Activated B cell treated with CpG ODN at 0.5 μM for 24 hours (primary cell): ENCODE results near the gene FKBP7. TPM values are rescaled to one million over a fixed set of nuclear protein-coding genes. Genes with fewer than 3 reads are reported as not detected.

Experiments used
- ATAC-seq: fragments of 200-7000 bp; cut with Tn5 transposase; one replicate; pipeline ENCODE4 v1.10.0; 2021; ENCODE audit warnings: low read depth, mild to moderate bottlenecking, moderate library complexity
- CTCF ChIA-PET: fragments of 350-600 bp; sonication (Branson Sonifier 250); formaldehyde crosslinking; loops from one replicate; lab custom pipeline; 2021; ENCODE audit warnings: antibody characterized with exemption; lab: Charles Lee
- POLR2A ChIA-PET: fragments of 350-600 bp; sonication (Branson Sonifier 250); formaldehyde crosslinking; loops from one replicate; lab custom pipeline; 2021; ENCODE audit warnings: antibody characterized with exemption; lab: Charles Lee
- DNase-seq: peaks from one replicate; pipeline ENCODE4 v3.0.0; 2022
- H3K27ac Mint-ChIP-seq: one replicate; pipeline ENCODE4 v1.8.0; 2020; ENCODE audit warnings: mixed read lengths
- H3K27me3 Mint-ChIP-seq: one replicate; pipeline ENCODE4 v1.8.0; 2021; ENCODE audit warnings: mixed read lengths
- H3K36me3 Mint-ChIP-seq: one replicate; pipeline ENCODE4 v1.8.0; 2021; ENCODE audit warnings: low read depth, mixed read lengths
- H3K4me1 Mint-ChIP-seq: one replicate; pipeline ENCODE4 v1.8.0; 2021; ENCODE audit warnings: mixed read lengths
- H3K4me3 Mint-ChIP-seq: one replicate; pipeline ENCODE4 v1.8.0; 2020; ENCODE audit warnings: mild to moderate bottlenecking, mixed read lengths
- H3K9me3 Mint-ChIP-seq: one replicate; pipeline ENCODE4 v1.8.0; 2020; ENCODE audit warnings: mixed read lengths
- CTCF ChIP-seq: fragments of 200-600 bp; IDR thresholded peaks from one replicate; pipeline ENCODE4 v1.8.0; 2022; ENCODE audit warnings: antibody characterized with exemption, mild to moderate bottlenecking
- intact Hi-C: fragments of 100-400 bp; cut with micrococcal nuclease; formaldehyde crosslinking; loops from one replicate; pipeline ENCODE4 v1.15.1; 2024
- total RNA-seq: library from RNA; stranded (reverse); gene quantifications from 2 replicates; pipeline ENCODE4 v1.2.3, GENCODE V29; 2022

The FKBP7 gene
- total RNA-seq, 1 donor from 2014 or later, result 0.64 TPM

- Mint-ChIP-seq H3K36me3 (peaks cover 61% of the 10 kb centered on the region), H3K27me3 (no peaks in the 10 kb centered on the region), H3K9me3 (no peaks in the 10 kb centered on the region), H3K4me1 (no peaks in the 10 kb centered on the region), H3K4me3 (no peak overlapping the region), H3K27ac (no peak overlapping the region)
- POLR2A ChIA-PET, result no interaction called here
- no peak for ATAC-seq
- intact Hi-C loops, result no loop called here
- no peak for DNase-seq
- TF ChIP-seq CTCF, result no peak
- CTCF ChIA-PET, result no interaction called here
Observed at GRCh38 chr2:178506101-178506500, 27.7 kb upstream of the FKBP7 start.

- intact Hi-C loops, result no loop called here
- TF ChIP-seq CTCF, result no peak
- ChIA-PET POLR2A (no interaction called here), CTCF (no interaction called here)
- Mint-ChIP-seq H3K27me3 (no peaks in the 10 kb centered on the region), H3K9me3 (no peaks in the 10 kb centered on the region), H3K27ac (no peak overlapping the region), H3K4me1 (peaks cover 4% of the 10 kb centered on the region), H3K36me3 (peaks cover 71% of the 10 kb centered on the region), H3K4me3 (no peak overlapping the region)
- DNase-seq, result no peak
- no peak for ATAC-seq
Observed at GRCh38 chr2:178502751-178503150, 24.4 kb upstream of the FKBP7 start.

DNA sequence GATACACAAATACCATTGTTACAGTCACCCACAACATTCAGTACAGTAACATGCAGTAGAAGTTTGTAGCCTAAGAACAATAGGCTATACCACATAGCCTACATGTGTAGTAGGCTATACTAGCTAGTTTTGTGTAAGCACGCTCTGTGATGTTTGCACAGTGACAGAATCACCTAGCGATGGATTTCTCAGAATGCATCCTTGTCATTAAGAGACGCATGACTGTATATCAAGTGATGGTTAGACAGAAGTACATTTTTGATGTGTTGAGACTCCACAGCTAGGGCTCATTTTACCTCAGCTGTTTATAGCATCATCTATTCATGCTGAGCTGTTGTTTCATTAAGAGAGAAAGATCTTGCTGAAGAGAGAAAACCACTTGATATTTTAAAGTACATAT, 21.2 kb upstream of the FKBP7 start:
- ATAC-seq (no peak), DNase-seq (no peak)
- ChIA-PET CTCF (no interaction called here), POLR2A (no interaction called here)
- intact Hi-C loops, result no loop called here
- H3K27me3 Mint-ChIP-seq, result no peaks in the 10 kb centered on the region
- H3K27ac Mint-ChIP-seq, result no peak overlapping the region
- H3K36me3 Mint-ChIP-seq, result peaks cover 85% of the 10 kb centered on the region
- no peaks in the 10 kb centered on the region for H3K9me3 Mint-ChIP-seq
- TF ChIP-seq CTCF, result no peak
- H3K4me1 Mint-ChIP-seq, result peaks cover 7% of the 10 kb centered on the region
- H3K4me3 Mint-ChIP-seq, result no peak overlapping the region

- intact Hi-C loops, result no loop called here
- Mint-ChIP-seq H3K4me3 (no peak overlapping the region), H3K36me3 (peaks cover 85% of the 10 kb centered on the region), H3K27ac (no peak overlapping the region), H3K9me3 (no peaks in the 10 kb centered on the region), H3K27me3 (no peaks in the 10 kb centered on the region), H3K4me1 (peaks cover 7% of the 10 kb centered on the region)
- DNase-seq (no peak), ATAC-seq (no peak)
- no peak for TF ChIP-seq CTCF
- ChIA-PET POLR2A (interaction anchor here (0.6 kb wide), 1 partner anchor 80 kb away, joined by 4 read pairs; no protein-coding TSS in a partner anchor), CTCF (no interaction called here)
Observed at GRCh38 chr2:178498137-178498536, 19.7 kb upstream of the FKBP7 start.

DNA sequence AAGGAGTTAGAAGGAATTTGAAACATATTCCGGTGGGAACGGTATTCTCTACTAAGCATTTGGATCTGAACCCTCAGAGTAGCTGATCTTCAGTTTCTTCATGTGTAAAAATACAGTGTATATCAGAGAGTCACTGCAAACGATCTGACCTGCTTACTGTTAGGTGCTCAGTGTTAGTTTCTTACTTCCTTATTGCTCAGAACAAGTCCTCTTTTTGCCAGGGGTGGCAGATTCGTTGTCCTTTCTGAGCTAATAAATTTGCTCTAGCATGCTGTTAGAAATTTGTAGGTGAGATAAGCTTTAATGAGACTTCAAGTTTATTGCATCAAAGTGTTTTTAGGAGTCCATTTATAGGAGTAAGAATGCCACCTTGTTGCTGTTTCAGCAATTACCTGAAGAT, 17.6 kb upstream of the FKBP7 start:
- POLR2A ChIA-PET, result no interaction called here
- DNase-seq, result no peak
- intact Hi-C loops, result no loop called here
- Mint-ChIP-seq H3K36me3 (peaks cover 79% of the 10 kb centered on the region), H3K4me3 (no peak overlapping the region), H3K4me1 (peaks cover 7% of the 10 kb centered on the region), H3K27ac (no peak overlapping the region), H3K27me3 (no peaks in the 10 kb centered on the region), H3K9me3 (no peaks in the 10 kb centered on the region)
- TF ChIP-seq CTCF, result no peak
- CTCF ChIA-PET, result no interaction called here
- ATAC-seq, result no peak
